Activated B cell treated with CpG ODN at 0.5 μM for 24 hours (primary cell): ENCODE results near the gene NXN. TPM values are rescaled to one million over a fixed set of nuclear protein-coding genes. Genes with fewer than 3 reads are reported as not detected.
"Not testable (repeated sequence)": the region's sequence is repeated elsewhere in the genome, so short reads cannot be mapped to it uniquely, and the experiment has no call there.

Experiments used
- ATAC-seq: fragments of 200-7000 bp; cut with Tn5 transposase; one replicate; pipeline ENCODE4 v1.10.0; 2021; ENCODE audit warnings: low read depth, mild to moderate bottlenecking, moderate library complexity
- CTCF ChIA-PET: fragments of 350-600 bp; sonication (Branson Sonifier 250); formaldehyde crosslinking; loops from one replicate; lab custom pipeline; 2021; ENCODE audit warnings: antibody characterized with exemption; lab: Charles Lee
- POLR2A ChIA-PET: fragments of 350-600 bp; sonication (Branson Sonifier 250); formaldehyde crosslinking; loops from one replicate; lab custom pipeline; 2021; ENCODE audit warnings: antibody characterized with exemption; lab: Charles Lee
- DNase-seq: peaks from one replicate; pipeline ENCODE4 v3.0.0; 2022
- H3K27ac Mint-ChIP-seq: one replicate; pipeline ENCODE4 v1.8.0; 2020; ENCODE audit warnings: mixed read lengths
- H3K27me3 Mint-ChIP-seq: one replicate; pipeline ENCODE4 v1.8.0; 2021; ENCODE audit warnings: mixed read lengths
- H3K36me3 Mint-ChIP-seq: one replicate; pipeline ENCODE4 v1.8.0; 2021; ENCODE audit warnings: low read depth, mixed read lengths
- H3K4me1 Mint-ChIP-seq: one replicate; pipeline ENCODE4 v1.8.0; 2021; ENCODE audit warnings: mixed read lengths
- H3K4me3 Mint-ChIP-seq: one replicate; pipeline ENCODE4 v1.8.0; 2020; ENCODE audit warnings: mild to moderate bottlenecking, mixed read lengths
- H3K9me3 Mint-ChIP-seq: one replicate; pipeline ENCODE4 v1.8.0; 2020; ENCODE audit warnings: mixed read lengths
- intact Hi-C: fragments of 100-400 bp; cut with micrococcal nuclease; formaldehyde crosslinking; loops from one replicate; pipeline ENCODE4 v1.15.1; 2024
- total RNA-seq: library from RNA; stranded (reverse); gene quantifications from 2 replicates; pipeline ENCODE4 v1.2.3, GENCODE V29; 2022
- TF ChIP-seq, protein P1 (sequence below): fragments of 200-600 bp; IDR thresholded peaks from one replicate; pipeline ENCODE4 v1.8.0; 2022; ENCODE audit warnings: antibody characterized with exemption, mild to moderate bottlenecking

Gene NXN
- total RNA-seq, 1 donor from 2014 or later: 0.22 TPM

- TF ChIP-seq, protein P1, sequence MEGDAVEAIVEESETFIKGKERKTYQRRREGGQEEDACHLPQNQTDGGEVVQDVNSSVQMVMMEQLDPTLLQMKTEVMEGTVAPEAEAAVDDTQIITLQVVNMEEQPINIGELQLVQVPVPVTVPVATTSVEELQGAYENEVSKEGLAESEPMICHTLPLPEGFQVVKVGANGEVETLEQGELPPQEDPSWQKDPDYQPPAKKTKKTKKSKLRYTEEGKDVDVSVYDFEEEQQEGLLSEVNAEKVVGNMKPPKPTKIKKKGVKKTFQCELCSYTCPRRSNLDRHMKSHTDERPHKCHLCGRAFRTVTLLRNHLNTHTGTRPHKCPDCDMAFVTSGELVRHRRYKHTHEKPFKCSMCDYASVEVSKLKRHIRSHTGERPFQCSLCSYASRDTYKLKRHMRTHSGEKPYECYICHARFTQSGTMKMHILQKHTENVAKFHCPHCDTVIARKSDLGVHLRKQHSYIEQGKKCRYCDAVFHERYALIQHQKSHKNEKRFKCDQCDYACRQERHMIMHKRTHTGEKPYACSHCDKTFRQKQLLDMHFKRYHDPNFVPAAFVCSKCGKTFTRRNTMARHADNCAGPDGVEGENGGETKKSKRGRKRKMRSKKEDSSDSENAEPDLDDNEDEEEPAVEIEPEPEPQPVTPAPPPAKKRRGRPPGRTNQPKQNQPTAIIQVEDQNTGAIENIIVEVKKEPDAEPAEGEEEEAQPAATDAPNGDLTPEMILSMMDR: peak; percentile 50
- ATAC-seq (peak; percentile 92), DNase-seq (peak; percentile 91)
- Mint-ChIP-seq H3K27ac (peak within 1 kb of the TSS; percentile 98), H3K4me1 (peaks cover 21% of the 10 kb centered on the region), H3K36me3 (peaks cover 27% of the 10 kb centered on the region), H3K4me3 (peak within 1 kb of the TSS; percentile 98), H3K27me3 (no peaks in the 10 kb centered on the region), H3K9me3 (peaks cover 5% of the 10 kb centered on the region)
- intact Hi-C loops: loop anchor here (1.0 to 10.0 kb wide), 11 partner anchors 15 to 1306 kb away; partner anchors contain the start of genes GEMIN4, GLOD4, MRM3 and SMG6
- ChIA-PET POLR2A (interaction anchor here (1.0 to 2.2 kb wide), 8 partner anchors 17 to 586 kb away, joined by 3 to 36 read pairs (median 6); partner anchors contain the start of genes GLOD4, MRM3, NXN and VPS53), CTCF (interaction anchor here (0.8 to 2.6 kb wide), 11 partner anchors 14 to 584 kb away, joined by 3 to 29 read pairs (median 6); partner anchors contain the start of genes GLOD4, MRM3 and NXN)
Measured at GRCh38 chr17:996554-997344, 17.2 kb upstream of the NXN start, which contains the start of gene TIMM22. Gene TIMM22, plus strand, starts transcription at chr17:997129. Its CDS starts 14 bp downstream, at chr17:997143.

GRCh38 chr17:995324-995723, 15.7 kb upstream of the NXN start:
- H3K4me3 Mint-ChIP-seq, H3K27ac Mint-ChIP-seq, H3K9me3 Mint-ChIP-seq, DNase-seq, POLR2A ChIA-PET, ATAC-seq, H3K27me3 Mint-ChIP-seq: not testable (repeated sequence)
- CTCF ChIA-PET: interaction anchor here (2.2 to 2.6 kb wide), 2 partner anchors 15 to 201 kb away, joined by 17 to 29 read pairs; partner anchors contain the start of gene NXN
- H3K36me3 Mint-ChIP-seq: peaks cover 13% of the 10 kb centered on the region
- intact Hi-C loops: loop anchor here (5.0 to 10.0 kb wide), 4 partner anchors 187 to 1307 kb away; partner anchors contain the start of genes SMG6 and SRR
- H3K4me1 Mint-ChIP-seq: peaks cover 21% of the 10 kb centered on the region

DNA sequence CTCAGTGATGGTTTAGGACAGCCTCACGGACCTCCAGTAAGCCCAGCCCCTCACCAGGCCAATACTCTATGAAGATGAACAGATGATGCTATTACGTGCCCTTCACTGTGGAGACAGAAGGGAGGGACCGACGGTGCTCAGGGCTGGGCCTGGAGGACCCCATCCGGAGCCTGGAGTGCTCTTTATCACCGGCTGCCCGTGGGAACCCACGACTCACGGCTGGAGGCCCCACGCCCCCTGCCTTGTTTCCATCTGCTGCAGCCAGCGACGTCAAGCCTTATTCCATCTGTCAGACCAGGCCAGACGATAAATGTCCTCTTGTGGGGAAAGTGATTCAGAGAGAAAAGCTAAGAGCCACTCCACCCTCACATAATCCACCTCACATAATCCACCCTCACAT, 13.4 kb upstream of the NXN start:
- H3K27me3 Mint-ChIP-seq: no peaks in the 10 kb centered on the region
- H3K36me3 Mint-ChIP-seq: peaks cover 5% of the 10 kb centered on the region
- H3K4me3 Mint-ChIP-seq: no peak overlapping the region
- ChIA-PET CTCF (no interaction called here), POLR2A (no interaction called here)
- H3K27ac Mint-ChIP-seq: no peak overlapping the region
- H3K9me3 Mint-ChIP-seq: peaks cover 5% of the 10 kb centered on the region
- H3K4me1 Mint-ChIP-seq: peaks cover 10% of the 10 kb centered on the region
- intact Hi-C loops: loop anchor here (10.0 kb wide), 1 partner anchor 778 kb away; no protein-coding TSS in a partner anchor
- TF ChIP-seq, protein P1: no peak
- DNase-seq (no peak), ATAC-seq (no peak)

DNA sequence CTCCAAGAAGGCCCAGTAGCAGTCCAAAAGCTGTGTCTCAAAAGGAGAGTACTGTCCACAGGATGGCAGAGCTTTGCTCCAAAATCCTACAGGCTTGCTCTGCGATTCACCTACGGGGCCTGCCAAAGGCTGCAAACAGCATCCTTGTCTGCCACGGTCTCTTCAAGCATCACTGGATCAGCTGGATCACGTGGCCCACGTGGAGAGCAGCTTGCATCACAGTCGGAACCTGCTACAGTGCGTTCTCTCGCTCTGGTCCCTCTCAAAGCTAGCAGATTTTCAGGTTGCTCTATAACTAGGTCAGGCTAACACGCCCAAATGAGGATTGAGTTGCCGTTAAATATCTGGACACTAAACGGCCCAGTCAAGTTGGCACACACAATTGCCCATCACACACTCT, 9.0 kb upstream of the NXN start:
- H3K4me1 Mint-ChIP-seq: no peaks in the 10 kb centered on the region
- CTCF ChIA-PET: no interaction called here
- H3K27ac Mint-ChIP-seq: no peak overlapping the region
- TF ChIP-seq, protein P1: no peak
- no peaks in the 10 kb centered on the region for H3K36me3 Mint-ChIP-seq
- peaks cover 1% of the 10 kb centered on the region for H3K9me3 Mint-ChIP-seq
- H3K4me3 Mint-ChIP-seq: no peak overlapping the region
- intact Hi-C loops: no loop called here
- DNase-seq (no peak), ATAC-seq (no peak)
- POLR2A ChIA-PET: no interaction called here
- no peaks in the 10 kb centered on the region for H3K27me3 Mint-ChIP-seq

- no peak for DNase-seq
- Mint-ChIP-seq H3K36me3 (no peaks in the 10 kb centered on the region), H3K4me3 (no peak overlapping the region), H3K27ac (no peak overlapping the region), H3K9me3 (no peaks in the 10 kb centered on the region), H3K4me1 (no peaks in the 10 kb centered on the region), H3K27me3 (no peaks in the 10 kb centered on the region)
- CTCF ChIA-PET: no interaction called here
- POLR2A ChIA-PET: no interaction called here
- intact Hi-C loops: no loop called here
- TF ChIP-seq, protein P1: no peak
- ATAC-seq: no peak
Measured at GRCh38 chr17:987931-988330, 8.4 kb upstream of the NXN start.
